ENCODE data around the gene GOLGA3. TPM values are rescaled to one million over a fixed set of nuclear protein-coding genes. Genes with fewer than 3 reads are reported as not detected.
"Not testable (repeated sequence)": the region's sequence is repeated elsewhere in the genome, so short reads cannot be mapped to it uniquely, and the experiment has no call there.

The GOLGA3 gene
- polyA plus RNA-seq, 2 donors = 10.6 to 18.1 TPM

GRCh38 chr12:132764231-132764630 is 64.4 kb downstream of the GOLGA3 start:
- no peak overlapping the region for H3K4me3 ChIP-seq (ENCODE audit: low read depth in 1 of 2, low read length in 2 of 2)
- no peaks in the 10 kb centered on the region for H3K36me3 ChIP-seq (ENCODE audit: control insufficient read depth in 2 of 2, insufficient read depth in 2 of 2, low read length in 1 of 2)
- no peaks in the 10 kb centered on the region for H3K27me3 ChIP-seq (ENCODE audit: control insufficient read depth in 1 of 2, insufficient read depth in 2 of 2, low read length in 2 of 2)
- H3K27ac ChIP-seq (ENCODE audit: low read depth in 2 of 2, low read length in 1 of 2) = no peak overlapping the region
- WGBS, 2 donors = 92 to 93% methylated on average over 19 to 20 of the region's 20 CpGs
- H3K9me3 ChIP-seq (ENCODE audit: control insufficient read depth in 2 of 2, insufficient read depth in 1 of 2, low read depth in 1 of 2, low read length in 1 of 2) = no peaks in the 10 kb centered on the region
- peaks cover 3 to 6% of the 10 kb centered on the region in 2 donors for H3K4me1 ChIP-seq (ENCODE audit: control insufficient read depth in 2 of 2, insufficient read depth in 2 of 2, low read length in 1 of 2)

DNA sequence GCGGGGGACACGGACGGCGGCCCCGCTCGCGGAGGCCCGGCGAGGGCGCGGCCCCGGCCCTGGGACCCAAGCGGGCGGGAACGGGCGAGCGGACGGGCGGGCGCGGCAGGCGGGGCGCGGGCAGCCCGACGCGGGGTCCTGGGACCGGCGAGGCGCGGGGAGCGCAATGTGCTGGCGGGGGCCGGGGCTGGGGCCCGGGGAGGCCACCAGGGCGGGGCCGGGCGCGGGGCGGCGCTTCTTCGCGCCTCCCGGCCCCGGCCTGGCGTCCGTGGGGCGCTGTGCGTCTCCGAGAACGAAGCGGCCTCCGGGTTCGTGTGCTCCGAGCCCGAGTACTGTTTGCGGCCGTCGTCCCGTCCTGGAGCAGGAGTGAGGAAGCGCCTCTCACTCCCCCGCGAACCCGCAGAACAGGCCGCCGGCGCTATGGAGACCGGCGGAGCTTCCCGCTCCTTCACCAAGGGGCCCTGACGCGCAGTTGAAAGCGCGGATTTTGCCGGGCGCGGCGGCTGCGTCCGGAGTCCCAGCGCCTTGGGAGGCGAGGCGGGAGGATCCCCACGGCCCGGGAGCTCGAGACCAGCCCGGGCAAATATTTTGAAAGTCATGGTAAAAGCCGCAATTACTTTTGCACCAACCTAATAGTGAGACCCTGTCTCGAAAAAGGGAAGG is 66.6 kb downstream of the GOLGA3 start:
- Histone ChIP-seq H3K27me3 (ENCODE audit: control insufficient read depth in 1 of 2, insufficient read depth in 2 of 2, low read length in 2 of 2) (no peaks in the 10 kb centered on the region), H3K4me3 (ENCODE audit: low read depth in 1 of 2, low read length in 2 of 2) (peak overlapping the region; percentile 69 to 88)
- WGBS, 2 donors = 0 to 1% methylated on average over 70 to 89 of the region's 89 CpGs

DNA sequence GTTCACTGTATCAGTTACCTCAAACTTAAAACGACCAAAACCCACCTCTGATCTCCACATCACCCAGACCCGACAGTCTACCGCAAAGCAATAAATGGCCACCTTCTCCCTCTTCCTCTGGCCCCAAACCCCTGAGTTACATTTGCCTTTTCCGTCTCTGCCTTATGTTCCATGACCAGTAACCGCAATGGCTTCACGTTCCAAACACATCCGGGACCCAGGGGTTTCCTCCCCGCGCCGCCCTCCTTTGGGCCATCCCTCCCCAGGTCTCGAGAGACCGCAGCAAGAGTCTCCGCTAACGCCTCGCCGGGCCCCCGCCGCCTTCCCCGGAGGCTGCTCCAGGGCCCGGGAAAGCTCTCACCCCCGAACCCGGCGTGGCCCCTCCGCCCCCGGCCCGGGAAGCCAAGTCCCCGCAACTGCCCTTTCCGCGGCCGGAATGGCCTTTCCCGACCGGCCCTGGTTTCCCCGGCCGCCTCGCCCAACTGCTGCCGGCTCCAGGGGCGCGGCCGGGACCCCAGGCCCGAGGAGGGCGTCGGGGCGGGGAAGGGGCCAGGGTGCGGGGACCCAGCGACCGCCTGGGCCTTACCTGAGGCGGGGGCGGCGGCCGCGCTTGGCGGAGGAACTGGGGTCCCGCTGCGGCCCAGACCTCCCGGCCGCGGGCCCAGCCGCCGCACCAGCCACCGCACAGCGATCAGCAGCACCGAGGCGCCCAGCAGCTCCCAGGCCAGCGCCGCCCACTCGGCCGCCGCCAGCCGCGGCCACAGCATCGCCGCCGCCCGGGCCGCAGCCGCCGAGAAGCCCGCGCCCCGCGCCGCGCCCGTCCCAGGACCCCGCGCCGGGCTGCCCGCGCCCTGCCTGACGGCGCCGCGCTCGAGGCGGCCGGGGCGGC is 67.4 kb downstream of the GOLGA3 start, which contains the start of gene ANKLE2:
Gene ANKLE2, minus strand, starts transcription at position 801 of the 889 bp plus-strand sequence. Its CDS starts 34 bp downstream, at position 767.
- peaks cover 3 to 6% of the 10 kb centered on the region in 2 donors for H3K4me1 ChIP-seq (ENCODE audit: control insufficient read depth in 2 of 2, insufficient read depth in 2 of 2, low read length in 1 of 2)
- no peaks in the 10 kb centered on the region for H3K27me3 ChIP-seq (ENCODE audit: control insufficient read depth in 1 of 2, insufficient read depth in 2 of 2, low read length in 2 of 2)
- H3K9me3 ChIP-seq (ENCODE audit: control insufficient read depth in 2 of 2, insufficient read depth in 1 of 2, low read depth in 1 of 2, low read length in 1 of 2) = no peaks in the 10 kb centered on the region
- 0 to 1% methylated on average over 70 to 97 of the region's 97 CpGs for WGBS, 2 donors
- H3K36me3 ChIP-seq (ENCODE audit: control insufficient read depth in 2 of 2, insufficient read depth in 2 of 2, low read length in 1 of 2) = no peaks in the 10 kb centered on the region
- peak within 1 kb of the TSS; percentile 98 to 99 for H3K27ac ChIP-seq (ENCODE audit: low read depth in 2 of 2, low read length in 1 of 2)
- peak within 1 kb of the TSS; percentile 87 to 88 for H3K4me3 ChIP-seq (ENCODE audit: low read depth in 1 of 2, low read length in 2 of 2)

More for the DNA sequence above, 66.6 kb downstream of the GOLGA3 start:
- Histone ChIP-seq H3K27ac (ENCODE audit: low read depth in 2 of 2, low read length in 1 of 2) (peak overlapping the region; percentile 98 to 99), H3K36me3 (ENCODE audit: control insufficient read depth in 2 of 2, insufficient read depth in 2 of 2, low read length in 1 of 2) (no peaks in the 10 kb centered on the region), H3K9me3 (ENCODE audit: control insufficient read depth in 2 of 2, insufficient read depth in 1 of 2, low read depth in 1 of 2, low read length in 1 of 2) (no peaks in the 10 kb centered on the region), H3K4me1 (ENCODE audit: control insufficient read depth in 2 of 2, insufficient read depth in 2 of 2, low read length in 1 of 2) (peaks cover 3 to 6% of the 10 kb centered on the region in 2 donors)

DNA sequence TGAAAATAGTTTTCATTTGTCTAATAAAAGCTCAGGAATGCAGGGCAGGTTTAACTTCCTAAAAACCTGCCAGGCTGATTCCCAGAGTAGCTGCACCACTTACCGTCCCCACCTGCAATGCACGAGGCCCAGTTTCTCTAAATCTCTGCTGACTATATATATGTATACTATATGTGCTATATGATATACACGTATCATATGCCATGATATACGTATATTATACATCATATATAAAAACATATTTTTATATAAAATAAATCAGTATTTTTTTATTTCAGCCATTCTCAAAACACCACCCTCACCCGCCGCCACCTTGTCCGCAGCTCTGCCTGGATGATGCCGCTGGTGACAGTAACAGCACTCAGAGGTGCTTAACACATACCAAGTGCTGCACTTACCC is 69.3 kb downstream of the GOLGA3 start:
- 94 to 95% methylated on average over 8 of the region's 8 CpGs for WGBS, 2 donors
- H3K27ac ChIP-seq (ENCODE audit: low read depth in 2 of 2, low read length in 1 of 2) = no peak overlapping the region
- no peaks in the 10 kb centered on the region for H3K27me3 ChIP-seq (ENCODE audit: control insufficient read depth in 1 of 2, insufficient read depth in 2 of 2, low read length in 2 of 2)
- peaks cover 5% of the 10 kb centered on the region in 2 donors for H3K36me3 ChIP-seq (ENCODE audit: control insufficient read depth in 2 of 2, insufficient read depth in 2 of 2, low read length in 1 of 2)
- no peak overlapping the region for H3K4me3 ChIP-seq (ENCODE audit: low read depth in 1 of 2, low read length in 2 of 2)
- H3K4me1 ChIP-seq (ENCODE audit: control insufficient read depth in 2 of 2, insufficient read depth in 2 of 2, low read length in 1 of 2) = peaks cover 3 to 6% of the 10 kb centered on the region in 2 donors
- H3K9me3 ChIP-seq (ENCODE audit: control insufficient read depth in 2 of 2, insufficient read depth in 1 of 2, low read depth in 1 of 2, low read length in 1 of 2) = no peaks in the 10 kb centered on the region

- not testable (repeated sequence) for H3K4me3 ChIP-seq (ENCODE audit: low read depth in 1 of 2, low read length in 2 of 2); H3K27ac ChIP-seq (ENCODE audit: low read depth in 2 of 2, low read length in 1 of 2); H3K27me3 ChIP-seq (ENCODE audit: control insufficient read depth in 1 of 2, insufficient read depth in 2 of 2, low read length in 2 of 2); H3K36me3 ChIP-seq (ENCODE audit: control insufficient read depth in 2 of 2, insufficient read depth in 2 of 2, low read length in 1 of 2); H3K4me1 ChIP-seq (ENCODE audit: control insufficient read depth in 2 of 2, insufficient read depth in 2 of 2, low read length in 1 of 2); H3K9me3 ChIP-seq (ENCODE audit: control insufficient read depth in 2 of 2, insufficient read depth in 1 of 2, low read depth in 1 of 2, low read length in 1 of 2)
- 87 to 88% methylated on average over 22 to 28 of the region's 28 CpGs for whole genome bisulfite sequencing, 2 donors
Measured at GRCh38 chr12:132758825-132759224, 69.8 kb downstream of the GOLGA3 start.

DNA sequence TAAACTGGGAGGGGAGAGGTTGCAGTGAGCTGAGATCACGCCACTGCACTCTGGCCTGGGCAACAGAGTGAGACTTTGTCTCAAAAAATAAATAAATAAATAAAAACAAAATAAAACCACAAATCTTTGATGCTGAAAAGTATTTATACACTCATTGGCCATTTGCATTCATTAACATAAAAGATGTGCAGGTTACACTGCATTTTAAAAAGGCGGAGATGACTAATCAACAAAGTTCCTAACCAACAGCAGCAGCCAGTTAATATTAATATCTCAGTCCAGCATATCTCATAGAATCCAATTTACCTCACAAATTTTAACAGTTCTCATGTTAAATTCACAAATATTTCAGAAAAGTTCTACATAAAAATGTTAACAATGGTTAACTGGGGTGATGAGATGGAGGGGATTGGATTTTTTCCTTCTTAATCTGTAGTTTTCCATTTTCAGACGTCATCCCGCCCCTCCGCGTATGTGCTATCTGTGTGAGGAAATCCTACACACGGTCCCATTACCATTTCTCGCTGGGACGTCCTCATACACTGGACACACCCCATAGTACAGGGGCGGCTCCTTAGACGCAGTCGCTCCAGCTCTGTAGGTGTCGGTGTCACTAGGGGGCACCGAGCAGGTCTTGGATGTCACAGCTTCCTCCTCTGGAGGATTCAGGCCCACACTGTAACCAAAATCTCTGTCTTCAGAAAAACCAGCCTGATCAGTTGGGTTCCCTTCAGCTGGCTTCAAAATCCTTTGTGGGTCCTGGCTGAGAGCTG is 74.3 kb downstream of the GOLGA3 start:
- H3K27me3 ChIP-seq (ENCODE audit: control insufficient read depth in 1 of 2, insufficient read depth in 2 of 2, low read length in 2 of 2) = no peaks in the 10 kb centered on the region
- no peaks in the 10 kb centered on the region for H3K9me3 ChIP-seq (ENCODE audit: control insufficient read depth in 2 of 2, insufficient read depth in 1 of 2, low read depth in 1 of 2, low read length in 1 of 2)
- no peak overlapping the region for H3K27ac ChIP-seq (ENCODE audit: low read depth in 2 of 2, low read length in 1 of 2)
- H3K4me3 ChIP-seq (ENCODE audit: low read depth in 1 of 2, low read length in 2 of 2) = no peak overlapping the region
- peaks cover 12 to 23% of the 10 kb centered on the region in 2 donors for H3K36me3 ChIP-seq (ENCODE audit: control insufficient read depth in 2 of 2, insufficient read depth in 2 of 2, low read length in 1 of 2)
- H3K4me1 ChIP-seq (ENCODE audit: control insufficient read depth in 2 of 2, insufficient read depth in 2 of 2, low read length in 1 of 2) = no peaks in the 10 kb centered on the region
- WGBS, 2 donors = 83 to 85% methylated on average over 14 of the region's 14 CpGs

DNA sequence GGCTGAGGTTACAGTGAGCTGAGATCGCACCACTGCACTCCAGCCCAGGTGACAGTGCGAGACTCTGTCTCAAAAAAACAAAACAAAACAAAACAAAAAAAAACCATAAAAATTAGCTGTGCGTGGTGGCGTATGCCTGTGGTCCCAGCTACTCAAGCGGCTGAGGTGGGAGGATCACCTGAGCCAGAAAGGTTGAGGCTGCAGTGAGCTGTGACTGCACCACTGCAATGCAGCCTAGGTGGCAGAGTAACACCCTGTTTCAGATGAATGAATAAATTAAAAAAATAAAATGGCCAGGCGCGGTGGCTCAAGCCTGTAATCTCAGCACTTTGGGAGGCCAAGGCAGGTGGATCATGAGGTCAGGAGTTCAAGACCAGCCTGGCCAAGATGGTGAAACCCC is 75.0 kb downstream of the GOLGA3 start:
- not testable (repeated sequence) for H3K27ac ChIP-seq (ENCODE audit: low read depth in 2 of 2, low read length in 1 of 2); H3K27me3 ChIP-seq (ENCODE audit: control insufficient read depth in 1 of 2, insufficient read depth in 2 of 2, low read length in 2 of 2); H3K9me3 ChIP-seq (ENCODE audit: control insufficient read depth in 2 of 2, insufficient read depth in 1 of 2, low read depth in 1 of 2, low read length in 1 of 2); H3K4me1 ChIP-seq (ENCODE audit: control insufficient read depth in 2 of 2, insufficient read depth in 2 of 2, low read length in 1 of 2); H3K4me3 ChIP-seq (ENCODE audit: low read depth in 1 of 2, low read length in 2 of 2)
- H3K36me3 ChIP-seq (ENCODE audit: control insufficient read depth in 2 of 2, insufficient read depth in 2 of 2, low read length in 1 of 2) = peaks cover 16 to 27% of the 10 kb centered on the region in 2 donors
- 95 to 97% methylated on average over 7 of the region's 7 CpGs for WGBS, 2 donors

DNA sequence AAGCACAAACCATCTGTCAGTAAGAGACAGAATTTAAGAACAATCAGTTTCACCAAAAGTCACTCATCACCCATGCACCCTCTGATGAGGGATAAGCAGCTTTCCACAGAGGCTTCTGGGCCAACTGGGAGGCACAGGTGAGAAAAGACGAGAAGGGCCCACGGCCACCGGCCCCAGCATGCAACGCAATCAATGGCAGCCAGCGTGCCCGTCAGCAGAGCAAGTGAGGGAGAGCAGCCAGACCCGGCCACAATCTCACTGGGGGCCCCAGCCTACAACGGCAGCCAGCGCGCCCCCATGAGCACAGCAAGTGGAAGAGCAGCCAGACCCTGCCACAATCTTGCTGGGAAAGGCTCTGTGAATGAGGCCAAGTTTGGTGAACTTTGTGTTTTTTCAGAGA is 80.3 kb downstream of the GOLGA3 start:
- H3K4me3 ChIP-seq (ENCODE audit: low read depth in 1 of 2, low read length in 2 of 2) = no peak overlapping the region
- H3K27me3 ChIP-seq (ENCODE audit: control insufficient read depth in 1 of 2, insufficient read depth in 2 of 2, low read length in 2 of 2) = no peaks in the 10 kb centered on the region
- no peaks in the 10 kb centered on the region for H3K4me1 ChIP-seq (ENCODE audit: control insufficient read depth in 2 of 2, insufficient read depth in 2 of 2, low read length in 1 of 2)
- peaks cover 42 to 62% of the 10 kb centered on the region in 2 donors for H3K36me3 ChIP-seq (ENCODE audit: control insufficient read depth in 2 of 2, insufficient read depth in 2 of 2, low read length in 1 of 2)
- WGBS, 2 donors = 86 to 89% methylated on average over 10 of the region's 10 CpGs
- H3K9me3 ChIP-seq (ENCODE audit: control insufficient read depth in 2 of 2, insufficient read depth in 1 of 2, low read depth in 1 of 2, low read length in 1 of 2) = no peaks in the 10 kb centered on the region
- H3K27ac ChIP-seq (ENCODE audit: low read depth in 2 of 2, low read length in 1 of 2) = no peak overlapping the region

GRCh38 chr12:132747896-132748295 is 80.8 kb downstream of the GOLGA3 start:
- H3K4me1 ChIP-seq (ENCODE audit: control insufficient read depth in 2 of 2, insufficient read depth in 2 of 2, low read length in 1 of 2) = no peaks in the 10 kb centered on the region

More at GRCh38 chr12:132747896-132748295, 80.8 kb downstream of the GOLGA3 start:
- no peaks in the 10 kb centered on the region for H3K9me3 ChIP-seq (ENCODE audit: control insufficient read depth in 2 of 2, insufficient read depth in 1 of 2, low read depth in 1 of 2, low read length in 1 of 2)
- 93 to 96% methylated on average over 22 of the region's 22 CpGs for WGBS, 2 donors
- no peaks in the 10 kb centered on the region for H3K27me3 ChIP-seq (ENCODE audit: control insufficient read depth in 1 of 2, insufficient read depth in 2 of 2, low read length in 2 of 2)
- no peak overlapping the region for H3K4me3 ChIP-seq (ENCODE audit: low read depth in 1 of 2, low read length in 2 of 2)
- no peak overlapping the region for H3K27ac ChIP-seq (ENCODE audit: low read depth in 2 of 2, low read length in 1 of 2)
- peaks cover 42 to 58% of the 10 kb centered on the region in 2 donors for H3K36me3 ChIP-seq (ENCODE audit: control insufficient read depth in 2 of 2, insufficient read depth in 2 of 2, low read length in 1 of 2)

Data from esophagus (tissue), 2 donors.